Activated CD8-positive, alpha-beta memory T cell treated with anti-CD3 and anti-CD28 coated beads for 36 hours (primary cell): ENCODE data around the gene SHD. TPM values are rescaled to one million over a fixed set of nuclear protein-coding genes. Genes with fewer than 3 reads are reported as not detected.
"Not testable (repeated sequence)": the region's sequence is repeated elsewhere in the genome, so short reads cannot be mapped to it uniquely, and the experiment has no call there.

ENCODE experiments used
- CTCF ChIA-PET: fragments of 350-600 bp; sonication (Branson Sonifier 250); formaldehyde crosslinking; loops from one replicate; lab custom pipeline; 2021; ENCODE audit warnings: antibody characterized with exemption; lab: Charles Lee
- POLR2A ChIA-PET: fragments of 350-600 bp; sonication (Branson Sonifier 250); formaldehyde crosslinking; loops from one replicate; lab custom pipeline; 2021; ENCODE audit warnings: antibody characterized with exemption; lab: Charles Lee
- total RNA-seq, 2 experiments: library from RNA; stranded (reverse); gene quantifications; one replicate each; pipeline ENCODE4 v1.2.3, GENCODE V29; 2021

The SHD gene
- total RNA-seq, 2 experiments from 2014 or later = not detected

DNA sequence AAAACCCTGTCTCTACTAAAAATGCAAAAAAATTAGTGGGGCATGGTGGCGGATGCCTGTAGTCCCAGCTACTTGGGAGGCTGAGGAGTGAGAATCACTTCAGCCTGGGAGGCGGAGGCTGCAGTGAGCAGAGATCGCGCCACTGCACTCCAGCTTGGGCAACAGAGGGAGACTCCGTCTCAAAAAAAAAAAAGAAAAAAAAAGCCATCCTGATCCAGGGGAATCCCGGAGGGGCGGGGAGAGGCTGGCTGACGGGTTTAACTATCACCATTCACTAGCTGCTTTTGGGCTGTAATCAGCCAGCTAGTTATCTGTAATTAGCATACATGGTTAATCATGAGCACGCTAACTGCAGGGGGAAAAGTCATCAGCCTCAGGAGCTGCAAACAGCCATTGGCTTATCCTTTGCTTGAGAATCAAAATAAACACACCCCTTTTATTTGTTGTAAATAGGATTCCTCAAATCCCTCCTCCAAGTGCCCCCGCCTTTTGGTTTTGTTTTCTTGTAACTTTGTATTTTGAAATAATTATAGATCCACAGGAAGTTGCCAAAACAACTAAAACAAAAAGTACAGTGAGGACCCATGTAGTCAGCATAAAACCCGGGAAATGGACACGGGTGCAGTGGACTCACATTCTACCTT lies 34.9 kb downstream of the SHD start:
- CTCF ChIA-PET = interaction anchor here (0.7 kb wide), 1 partner anchor 294 kb away, joined by 3 read pairs; no protein-coding TSS in a partner anchor
- POLR2A ChIA-PET = no interaction called here

GRCh38 chr19:4316956-4317355 lies 37.9 kb downstream of the SHD start:
- CTCF ChIA-PET = interaction anchor here (0.6 kb wide), 1 partner anchor 51 kb away, joined by 4 read pairs; no protein-coding TSS in a partner anchor
- POLR2A ChIA-PET = no interaction called here

DNA sequence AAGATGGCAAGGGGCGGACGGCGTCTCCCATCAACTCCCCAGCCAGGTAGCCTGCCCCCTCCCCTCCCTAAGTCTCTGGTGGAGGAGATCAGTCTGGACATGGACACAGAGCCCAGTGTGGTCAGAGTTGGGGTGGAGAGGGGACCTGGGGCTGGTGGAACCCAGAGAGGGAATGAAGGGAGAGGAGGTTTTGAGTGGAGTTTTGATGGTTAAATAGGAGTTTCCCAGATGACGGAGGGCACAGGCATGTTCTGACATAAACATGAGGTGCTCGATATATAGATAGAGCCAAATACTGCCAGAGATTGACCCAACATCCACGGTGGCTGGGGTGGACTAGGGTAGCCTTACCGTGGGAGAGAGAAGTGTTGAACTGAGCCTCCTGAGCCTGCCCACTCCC lies 39.4 kb downstream of the SHD start:
- POLR2A ChIA-PET = no interaction called here
- CTCF ChIA-PET = no interaction called here

DNA sequence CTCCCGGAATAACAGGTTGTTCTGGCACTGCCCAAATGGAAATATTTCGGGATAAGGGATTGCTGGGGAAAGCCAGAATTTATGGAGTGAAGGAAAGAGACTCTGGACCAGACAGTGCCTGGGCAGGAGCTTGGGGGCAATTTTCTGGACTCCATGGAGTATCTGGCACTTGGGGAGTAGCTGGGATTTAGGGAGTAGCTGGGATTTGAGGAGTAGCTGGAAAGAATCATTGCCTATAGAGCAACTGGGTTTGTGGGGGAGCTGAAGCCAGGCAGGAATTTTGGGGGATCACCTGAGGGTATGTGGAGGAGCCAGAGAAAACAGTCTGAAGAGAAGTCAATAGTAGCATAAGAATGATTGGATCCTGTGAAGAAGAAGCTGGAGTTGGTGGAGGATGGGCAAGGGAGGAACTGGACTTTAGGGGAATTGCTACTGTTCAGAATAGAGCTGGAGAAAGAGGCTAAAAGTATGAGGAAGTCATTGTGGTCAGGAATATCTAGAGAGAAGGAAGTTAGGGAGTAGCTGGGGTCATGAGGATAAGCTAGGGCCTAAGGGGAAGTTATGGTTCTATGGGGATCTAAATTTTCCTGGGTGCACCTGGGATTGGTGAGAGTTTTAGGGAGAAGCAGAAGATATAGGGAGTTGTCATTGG lies 40.1 kb downstream of the SHD start:
- CTCF ChIA-PET = interaction anchor here (1.6 to 2.0 kb wide), 2 partner anchors 34 to 52 kb away, joined by 4 to 6 read pairs; no protein-coding TSS in a partner anchor
- POLR2A ChIA-PET = interaction anchor here (0.5 kb wide), 1 partner anchor 42 kb away, joined by 3 read pairs; no protein-coding TSS in a partner anchor

DNA sequence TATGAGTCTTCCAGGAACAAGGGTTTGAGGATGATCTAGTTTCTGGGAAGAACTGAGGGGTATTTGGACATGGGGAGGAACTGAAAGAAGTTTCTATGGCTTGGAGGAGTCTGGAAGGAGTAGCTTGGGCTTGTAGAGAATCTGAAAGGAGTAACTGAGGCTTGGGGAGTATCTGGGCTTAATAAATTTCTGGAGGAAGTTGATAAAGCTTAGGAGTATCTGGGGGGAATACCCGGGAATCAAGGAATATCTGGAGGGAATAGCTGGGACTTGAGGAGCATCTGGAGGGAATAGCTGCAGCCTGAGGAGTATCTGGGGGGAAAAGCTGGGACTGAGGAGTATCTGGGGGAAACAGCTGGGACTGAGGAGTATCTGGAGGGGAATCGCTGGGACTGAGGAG lies 41.4 kb downstream of the SHD start:
- ChIA-PET POLR2A (no interaction called here), CTCF (interaction anchor here (1.1 to 2.0 kb wide), 3 partner anchors 16 to 53 kb away, joined by 3 to 6 read pairs (median 4); no protein-coding TSS in a partner anchor)

- CTCF ChIA-PET = interaction anchor here (0.7 kb wide), 1 partner anchor 10 kb away, joined by 3 read pairs; no protein-coding TSS in a partner anchor
Measured at GRCh38 chr19:4322942-4323665, 44.0 kb downstream of the SHD start.

DNA sequence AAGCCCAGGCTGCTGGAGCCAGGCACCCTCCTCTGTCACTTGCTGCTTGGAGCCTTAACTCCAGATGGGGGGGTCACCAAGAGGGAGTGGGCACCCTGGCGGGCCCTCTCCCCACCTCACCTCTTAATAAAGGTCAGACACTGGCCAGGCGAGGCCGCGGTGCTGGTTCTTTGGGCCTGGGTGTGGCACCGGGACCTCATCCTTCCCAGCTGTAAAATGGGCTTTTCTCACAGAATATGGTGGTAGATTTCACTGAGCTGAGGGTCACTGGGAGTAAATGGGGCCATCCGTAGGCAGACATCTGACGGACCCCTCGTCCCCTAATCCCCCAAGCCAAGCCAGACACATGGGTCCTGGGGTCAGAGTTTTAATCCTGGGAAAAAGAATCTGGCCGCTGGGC lies 44.6 kb downstream of the SHD start:
- CTCF ChIA-PET = no interaction called here
- POLR2A ChIA-PET = no interaction called here

More at GRCh38 chr19:4322942-4323665, 44.0 kb downstream of the SHD start:
- POLR2A ChIA-PET = interaction anchor here (1.3 kb wide), 1 partner anchor 20 kb away, joined by 3 read pairs; no protein-coding TSS in a partner anchor

- ChIA-PET POLR2A (no interaction called here), CTCF (interaction anchor here (1.1 to 1.4 kb wide), 2 partner anchors 20 to 56 kb away, joined by 3 to 4 read pairs; no protein-coding TSS in a partner anchor)
Measured at GRCh38 chr19:4324228-4324627, 45.2 kb downstream of the SHD start.

GRCh38 chr19:4326215-4326836 lies 47.3 kb downstream of the SHD start:
- CTCF ChIA-PET = no interaction called here
- POLR2A ChIA-PET = no interaction called here

DNA sequence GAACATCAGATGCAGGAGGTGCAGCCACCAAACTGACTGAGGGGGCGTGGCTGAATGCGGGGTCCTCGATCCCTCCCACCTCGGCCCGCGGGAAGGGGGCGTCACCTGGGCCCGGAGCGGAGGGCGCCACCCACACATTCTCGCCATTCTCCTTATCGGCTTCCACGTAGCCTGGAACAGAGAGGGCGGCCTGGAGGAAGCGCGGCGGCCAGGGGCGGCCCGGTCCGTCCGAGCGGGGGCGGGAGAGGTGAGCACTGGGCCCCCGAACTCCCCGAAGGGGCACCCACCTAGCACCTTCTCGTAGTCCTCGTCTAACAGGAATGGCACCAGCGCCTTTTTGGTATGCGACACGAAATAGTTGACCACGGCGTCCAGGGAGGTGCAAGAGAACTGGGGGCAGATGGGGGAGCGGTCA lies 47.8 kb downstream of the SHD start:
- CTCF ChIA-PET = no interaction called here
- POLR2A ChIA-PET = no interaction called here

DNA sequence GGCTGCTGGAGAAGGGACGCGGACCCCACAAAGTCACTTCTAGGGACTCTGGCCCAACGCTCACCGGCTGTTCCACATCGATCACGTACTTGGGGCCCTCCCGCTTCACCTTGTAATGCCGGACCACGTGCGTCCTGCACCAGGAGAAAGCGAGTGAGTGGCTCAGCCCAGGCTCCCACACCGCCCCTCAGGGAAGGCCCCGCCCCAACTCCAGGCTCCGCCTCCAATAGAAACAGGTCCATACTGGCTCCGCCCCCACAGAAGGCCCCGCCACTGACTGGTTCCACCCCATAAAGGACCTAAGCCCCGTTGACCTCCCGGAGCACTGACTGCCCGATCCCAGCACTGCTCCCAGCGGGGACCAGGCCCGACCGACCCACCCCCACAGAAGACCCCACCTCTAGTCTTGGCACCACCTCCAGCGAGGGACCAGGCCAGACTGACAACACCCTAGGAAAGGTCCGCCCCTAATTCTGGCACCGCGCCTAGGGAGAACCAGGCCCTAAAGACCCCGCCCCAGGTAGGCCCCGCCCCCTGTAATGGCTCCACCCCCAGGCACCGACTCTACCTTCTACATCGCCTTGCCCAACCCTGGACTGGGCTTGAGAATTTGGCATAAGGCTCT lies 48.3 kb downstream of the SHD start:
- CTCF ChIA-PET = interaction anchor here (1.1 kb wide), 1 partner anchor 25 kb away, joined by 3 read pairs; no protein-coding TSS in a partner anchor

GRCh38 chr19:4327877-4328242 lies 48.8 kb downstream of the SHD start:
- ChIA-PET CTCF (interaction anchor here (1.1 kb wide), 1 partner anchor 25 kb away, joined by 3 read pairs; no protein-coding TSS in a partner anchor), POLR2A (interaction anchor here (0.5 to 1.2 kb wide), 2 partner anchors 15 to 1665 kb away, joined by 4 to 9 read pairs; partner anchors contain the start of gene MPND)

More for the DNA sequence above, 48.3 kb downstream of the SHD start:
- POLR2A ChIA-PET = interaction anchor here (1.2 kb wide), 1 partner anchor 16 kb away, joined by 9 read pairs; the partner anchor contains the start of gene MPND

DNA sequence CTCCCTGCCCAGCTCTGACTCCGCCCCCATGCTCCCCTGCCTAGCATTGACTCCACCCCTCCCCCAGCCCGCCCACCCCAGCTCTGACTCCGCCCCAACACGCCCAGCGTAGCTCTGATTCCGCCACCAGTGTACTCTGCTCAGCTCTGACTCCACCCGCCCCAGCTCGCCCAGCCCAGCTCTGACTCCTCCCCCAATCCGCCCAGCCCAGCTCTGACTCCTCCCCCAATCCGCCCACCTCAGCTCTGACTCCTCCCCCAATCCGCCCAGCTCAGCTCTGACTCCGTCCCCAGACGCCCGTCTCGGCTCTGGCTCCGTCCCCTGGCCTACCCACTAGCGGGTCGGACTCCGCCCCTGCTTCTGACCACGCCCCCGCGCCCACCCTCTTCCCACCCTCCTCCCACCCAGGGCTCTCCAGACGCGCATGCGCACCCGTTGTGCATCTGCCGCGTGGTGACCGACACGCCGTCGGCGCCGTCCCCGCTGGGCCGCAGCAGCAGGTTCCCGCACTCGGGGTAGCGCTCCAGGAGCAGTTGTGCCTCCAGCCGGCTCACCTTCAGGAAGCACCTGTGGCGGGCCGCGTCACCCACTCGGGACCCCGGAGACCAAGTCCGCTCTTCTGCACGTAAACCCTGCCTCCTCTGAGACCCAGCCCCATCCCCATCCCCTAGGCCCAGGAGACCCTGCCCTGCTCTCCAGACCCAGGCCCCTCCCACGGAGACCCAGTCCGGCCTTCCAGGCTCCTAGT lies 49.4 kb downstream of the SHD start:
- ChIA-PET CTCF (interaction anchor here (1.1 kb wide), 1 partner anchor 24 kb away, joined by 3 read pairs; no protein-coding TSS in a partner anchor), POLR2A (interaction anchor here (0.5 to 1.2 kb wide), 2 partner anchors 15 to 1664 kb away, joined by 4 to 9 read pairs; partner anchors contain the start of gene MPND)

- CTCF ChIA-PET, POLR2A ChIA-PET: not testable (repeated sequence)
Measured at GRCh38 chr19:4328991-4329681, 50.1 kb downstream of the SHD start.

DNA sequence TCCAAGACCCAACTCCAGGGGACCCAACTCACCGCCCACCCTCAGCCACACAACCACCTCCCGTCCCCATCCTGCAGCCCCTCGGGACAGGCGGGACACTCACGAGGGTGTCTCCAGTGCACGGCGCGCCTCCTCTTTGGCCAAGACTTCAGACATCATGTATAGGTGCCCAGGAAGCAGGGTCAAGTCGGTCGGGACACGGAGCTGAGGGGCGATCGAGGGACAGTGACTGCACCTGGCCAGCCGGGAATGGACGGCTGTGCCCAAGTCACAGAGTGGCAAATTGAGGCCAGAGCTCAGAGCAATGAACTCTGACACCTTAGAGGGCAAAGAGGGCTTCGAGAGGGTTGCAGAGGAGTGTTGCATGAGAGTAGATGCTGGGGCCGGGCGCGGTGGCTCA lies 50.8 kb downstream of the SHD start:
- ChIA-PET CTCF (interaction anchor here (0.6 to 1.1 kb wide), 2 partner anchors 63 to 228 kb away, joined by 3 to 4 read pairs; no protein-coding TSS in a partner anchor), POLR2A (interaction anchor here (1.5 kb wide), 1 partner anchor 12 kb away, joined by 5 read pairs; no protein-coding TSS in a partner anchor)

DNA sequence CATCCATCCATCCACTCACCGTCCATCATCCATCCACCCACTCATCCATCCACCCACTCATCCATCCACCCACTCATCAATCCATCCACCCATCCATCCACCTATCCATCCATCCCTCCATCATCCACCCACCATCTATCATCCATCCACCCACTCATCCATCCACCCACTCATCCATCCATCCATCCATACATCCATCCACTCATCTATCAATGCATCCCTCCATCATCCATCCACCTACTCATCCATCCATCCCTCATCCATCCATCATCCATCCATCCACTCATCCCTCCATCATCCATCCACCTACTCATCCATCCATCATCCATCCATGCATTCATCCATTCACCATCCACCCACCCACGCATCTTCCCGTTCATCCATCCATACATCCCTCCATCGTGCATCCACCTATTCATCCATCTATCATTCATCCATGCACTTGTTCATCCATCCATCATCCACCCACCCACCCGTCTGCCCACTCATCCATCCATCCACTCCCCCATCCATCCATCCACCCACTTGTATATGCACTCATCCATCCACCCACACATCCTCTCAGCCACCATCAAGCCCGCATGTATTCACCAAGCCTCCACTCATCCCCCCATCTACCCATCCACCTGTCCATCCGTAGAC lies 56.0 kb downstream of the SHD start:
- ChIA-PET CTCF (interaction anchor here (0.6 kb wide), 1 partner anchor 341 kb away, joined by 4 read pairs; no protein-coding TSS in a partner anchor), POLR2A (no interaction called here)
